ENCODE data around the gene DIP2C.

Gene DIP2C

GRCh38 chr10:541750-542371 is 147.6 kb downstream of the DIP2C start:
- Histone ChIP-seq H3K36me3 (ENCODE audit: control insufficient read depth in 1 of 2, insufficient read depth in 2 of 2, low read length in 2 of 2) (peaks cover 0 to 3% of the 10 kb centered on the region in 2 experiments), H2AFZ (ENCODE audit: insufficient read depth, low read length, poor library complexity) (no peak overlapping the region), H3K4me1 (ENCODE audit: control insufficient read depth in 1 of 2, insufficient read depth in 2 of 2, low read length in 2 of 2) (peaks cover 8 to 9% of the 10 kb centered on the region in 2 experiments), H3K27ac (ENCODE audit: low read depth, low read length) (no peak overlapping the region), H3K4me3 (ENCODE audit: low read depth, low read length) (peak overlapping the region; percentile 29), H2AK5ac (ENCODE audit: low read length) (no peak overlapping the region), H2BK12ac (ENCODE audit: low read length) (no peak overlapping the region), H3K4ac (ENCODE audit: low read depth, low read length) (no peak overlapping the region), H3K4me2 (ENCODE audit: low read length) (no peak overlapping the region), H4K8ac (ENCODE audit: low read depth, low read length) (no peak overlapping the region), H3K9ac (ENCODE audit: low read length) (no peak overlapping the region), H3K23ac (ENCODE audit: low read length) (no peak overlapping the region), H3K18ac (ENCODE audit: low read length) (peak overlapping the region; percentile 6), H2BK120ac (ENCODE audit: insufficient read depth, low read length, poor library complexity) (no peak overlapping the region), H4K91ac (ENCODE audit: low read depth, low read length) (no peak overlapping the region), H2BK5ac (ENCODE audit: low read depth, low read length, poor library complexity) (no peak overlapping the region), H3K79me1 (ENCODE audit: low read length) (peaks cover 2% of the 10 kb centered on the region), H3K14ac (ENCODE audit: low read length) (no peak overlapping the region), H3K79me2 (ENCODE audit: control insufficient read depth, insufficient read depth, low read length, poor library complexity) (no peaks in the 10 kb centered on the region), H4K12ac (ENCODE audit: low read depth, low read length) (no peak overlapping the region), H3K27me3 (ENCODE audit: insufficient read depth, low read length) (no peaks in the 10 kb centered on the region), H3K9me3 (ENCODE audit: insufficient read depth, low read depth, low read length) (peaks cover 5% of the 10 kb centered on the region)
- no peak for DNase-seq
- no CpG with 5 or more reads among the region's 16 CpGs for WGBS (ENCODE audit: extremely low coverage, insufficient coverage, insufficient read length)

- Histone ChIP-seq H3K27ac (ENCODE audit: low read depth, low read length) (no peak overlapping the region), H3K79me1 (ENCODE audit: low read length) (no peaks in the 10 kb centered on the region), H3K79me2 (ENCODE audit: control insufficient read depth, insufficient read depth, low read length, poor library complexity) (no peaks in the 10 kb centered on the region), H4K91ac (ENCODE audit: low read depth, low read length) (no peak overlapping the region), H3K36me3 (ENCODE audit: control insufficient read depth in 1 of 2, insufficient read depth in 2 of 2, low read length in 2 of 2) (peaks cover 0 to 3% of the 10 kb centered on the region in 2 experiments), H2BK5ac (ENCODE audit: low read depth, low read length, poor library complexity) (no peak overlapping the region), H3K14ac (ENCODE audit: low read length) (no peak overlapping the region), H4K8ac (ENCODE audit: low read depth, low read length) (no peak overlapping the region), H3K27me3 (ENCODE audit: insufficient read depth, low read length) (no peaks in the 10 kb centered on the region), H2AFZ (ENCODE audit: insufficient read depth, low read length, poor library complexity) (no peak overlapping the region), H3K18ac (ENCODE audit: low read length) (no peak overlapping the region), H3K9ac (ENCODE audit: low read length) (no peak overlapping the region), H3K4me1 (ENCODE audit: control insufficient read depth in 1 of 2, insufficient read depth in 2 of 2, low read length in 2 of 2) (peaks cover 4 to 6% of the 10 kb centered on the region in 2 experiments), H3K4me2 (ENCODE audit: low read length) (no peak overlapping the region), H3K9me3 (ENCODE audit: insufficient read depth, low read depth, low read length) (peaks cover 5% of the 10 kb centered on the region), H3K4me3 (ENCODE audit: low read depth, low read length) (no peak overlapping the region), H2AK5ac (ENCODE audit: low read length) (no peak overlapping the region), H3K23ac (ENCODE audit: low read length) (no peak overlapping the region), H4K12ac (ENCODE audit: low read depth, low read length) (no peak overlapping the region), H2BK120ac (ENCODE audit: insufficient read depth, low read length, poor library complexity) (no peak overlapping the region), H3K4ac (ENCODE audit: low read depth, low read length) (no peak overlapping the region), H2BK12ac (ENCODE audit: low read length) (no peak overlapping the region)
- DNase-seq, result no peak
- no CpG with 5 or more reads among the region's 13 CpGs for WGBS (ENCODE audit: extremely low coverage, insufficient coverage, insufficient read length)
Observed at GRCh38 chr10:541041-541440, 148.4 kb downstream of the DIP2C start.

GRCh38 chr10:538895-539294 is 150.6 kb downstream of the DIP2C start:
- no peak overlapping the region for H4K91ac ChIP-seq (ENCODE audit: low read depth, low read length)
- peaks cover 3% of the 10 kb centered on the region for H3K9me3 ChIP-seq (ENCODE audit: insufficient read depth, low read depth, low read length)
- no peaks in the 10 kb centered on the region for H3K79me1 ChIP-seq (ENCODE audit: low read length)
- H2AFZ ChIP-seq (ENCODE audit: insufficient read depth, low read length, poor library complexity), result no peak overlapping the region
- H2BK5ac ChIP-seq (ENCODE audit: low read depth, low read length, poor library complexity), result no peak overlapping the region
- no peak overlapping the region for H3K14ac ChIP-seq (ENCODE audit: low read length)
- H3K18ac ChIP-seq (ENCODE audit: low read length), result no peak overlapping the region
- H3K4ac ChIP-seq (ENCODE audit: low read depth, low read length), result no peak overlapping the region
- H3K9ac ChIP-seq (ENCODE audit: low read length), result no peak overlapping the region
- peak in 1 of 2 donors; percentile 26 for DNase-seq
- H3K27ac ChIP-seq (ENCODE audit: low read depth, low read length), result no peak overlapping the region
- H2AK5ac ChIP-seq (ENCODE audit: low read length), result no peak overlapping the region
- no peak overlapping the region for H3K4me2 ChIP-seq (ENCODE audit: low read length)
- H4K12ac ChIP-seq (ENCODE audit: low read depth, low read length), result no peak overlapping the region
- no CpG with 5 or more reads among the region's 9 CpGs for WGBS (ENCODE audit: extremely low coverage, insufficient coverage, insufficient read length)
- no peak overlapping the region for H2BK12ac ChIP-seq (ENCODE audit: low read length)
- no peak overlapping the region for H3K4me3 ChIP-seq (ENCODE audit: low read depth, low read length)
- H3K36me3 ChIP-seq (ENCODE audit: control insufficient read depth in 1 of 2, insufficient read depth in 2 of 2, low read length in 2 of 2), result peaks cover 0 to 1% of the 10 kb centered on the region in 2 experiments
- H3K79me2 ChIP-seq (ENCODE audit: control insufficient read depth, insufficient read depth, low read length, poor library complexity), result no peaks in the 10 kb centered on the region
- no peak overlapping the region for H4K8ac ChIP-seq (ENCODE audit: low read depth, low read length)
- H3K27me3 ChIP-seq (ENCODE audit: insufficient read depth, low read length), result no peaks in the 10 kb centered on the region
- H2BK120ac ChIP-seq (ENCODE audit: insufficient read depth, low read length, poor library complexity), result no peak overlapping the region
- peaks cover 2 to 4% of the 10 kb centered on the region in 2 experiments for H3K4me1 ChIP-seq (ENCODE audit: control insufficient read depth in 1 of 2, insufficient read depth in 2 of 2, low read length in 2 of 2)
- H3K23ac ChIP-seq (ENCODE audit: low read length), result no peak overlapping the region

GRCh38 chr10:536935-537334 is 152.5 kb downstream of the DIP2C start:
- WGBS (ENCODE audit: extremely low coverage, insufficient coverage, insufficient read length), result no CpG with 5 or more reads among the region's 5 CpGs
- H3K4me1 ChIP-seq (ENCODE audit: control insufficient read depth in 1 of 2, insufficient read depth in 2 of 2, low read length in 2 of 2), result peaks cover 0 to 3% of the 10 kb centered on the region in 2 experiments
- no peaks in the 10 kb centered on the region for H3K79me1 ChIP-seq (ENCODE audit: low read length)

More at GRCh38 chr10:536935-537334, 152.5 kb downstream of the DIP2C start:
- Histone ChIP-seq H3K4me3 (ENCODE audit: low read depth, low read length) (no peak overlapping the region), H3K4me2 (ENCODE audit: low read length) (no peak overlapping the region), H3K27me3 (ENCODE audit: insufficient read depth, low read length) (no peaks in the 10 kb centered on the region), H3K36me3 (ENCODE audit: control insufficient read depth in 1 of 2, insufficient read depth in 2 of 2, low read length in 2 of 2) (no peaks in the 10 kb centered on the region), H2AFZ (ENCODE audit: insufficient read depth, low read length, poor library complexity) (no peak overlapping the region), H3K4ac (ENCODE audit: low read depth, low read length) (no peak overlapping the region), H3K23ac (ENCODE audit: low read length) (no peak overlapping the region), H2BK120ac (ENCODE audit: insufficient read depth, low read length, poor library complexity) (no peak overlapping the region), H3K9me3 (ENCODE audit: insufficient read depth, low read depth, low read length) (peaks cover 2% of the 10 kb centered on the region), H2AK5ac (ENCODE audit: low read length) (no peak overlapping the region), H3K14ac (ENCODE audit: low read length) (no peak overlapping the region), H2BK12ac (ENCODE audit: low read length) (no peak overlapping the region), H3K27ac (ENCODE audit: low read depth, low read length) (no peak overlapping the region), H2BK5ac (ENCODE audit: low read depth, low read length, poor library complexity) (no peak overlapping the region), H4K12ac (ENCODE audit: low read depth, low read length) (no peak overlapping the region), H4K8ac (ENCODE audit: low read depth, low read length) (no peak overlapping the region), H4K91ac (ENCODE audit: low read depth, low read length) (no peak overlapping the region), H3K79me2 (ENCODE audit: control insufficient read depth, insufficient read depth, low read length, poor library complexity) (no peaks in the 10 kb centered on the region), H3K18ac (ENCODE audit: low read length) (no peak overlapping the region), H3K9ac (ENCODE audit: low read length) (no peak overlapping the region)
- DNase-seq, result no peak

Measured in trophoblast cell (in vitro differentiated cells and primary cell).